BLaER1 treated with 17β-estradiol and CSF1 and Interleukin-3, amounts not matched to agents 10 nM and 100 nM (cell line): ENCODE measurements around the gene COL12A1.

Experiments used
- H3K27ac ChIP-seq, 11 experiments: shearing (Covaris generic); formaldehyde crosslinking; 2 replicates each; pipeline ENCODE4 v1.8.1; 2022
- H3K27me3 ChIP-seq, 11 experiments: shearing (Covaris generic); formaldehyde crosslinking; 2 replicates each; pipeline ENCODE4 v1.8.1; 2022
- H3K36me3 ChIP-seq, 11 experiments: shearing (Covaris generic); formaldehyde crosslinking; 2 replicates each; pipeline ENCODE4 v1.8.1; 2022
- H3K4me1 ChIP-seq, 10 experiments: shearing (Covaris generic); formaldehyde crosslinking; 2 replicates each; pipeline ENCODE4 v1.8.1; 2022
- H3K4me2 ChIP-seq, 11 experiments: shearing (Covaris generic); formaldehyde crosslinking; 2 replicates each; pipeline ENCODE4 v1.8.1; 2022
- H3K4me3 ChIP-seq, 10 experiments: shearing (Covaris generic); formaldehyde crosslinking; 2 replicates each; pipeline ENCODE4 v1.8.1; 2022
- H3K9ac ChIP-seq, 11 experiments: shearing (Covaris generic); formaldehyde crosslinking; 2 replicates each; pipeline ENCODE4 v1.8.1; 2022
- H3K9me3 ChIP-seq, 11 experiments: shearing (Covaris generic); formaldehyde crosslinking; replicated peaks in 1 of 11; 2 replicates each; pipeline ENCODE4 v1.8.1; 2022
- H4K20me1 ChIP-seq, 11 experiments: shearing (Covaris generic); formaldehyde crosslinking; 2 replicates each; pipeline ENCODE4 v1.8.1; 2022
- Cebpa-rat ChIP-seq, 11 experiments: shearing (Covaris generic); IDR thresholded peaks; 2 replicates each; pipeline ENCODE4 v1.8.1; 2022

COL12A1 gene

GRCh38 chr6:75155631-75156030 lies 50.2 kb downstream of the COL12A1 start:
- no peak overlapping the region for H3K4me2 ChIP-seq
- H3K4me3 ChIP-seq: no peak overlapping the region
- H3K27ac ChIP-seq: no peak overlapping the region
- H4K20me1 ChIP-seq: no peaks in the 10 kb centered on the region
- TF ChIP-seq Cebpa-rat (IDR thresholded peaks at IDR 0.05): no peak
- H3K9me3 ChIP-seq: no peaks in the 10 kb centered on the region
- no peaks in the 10 kb centered on the region for H3K36me3 ChIP-seq
- H3K4me1 ChIP-seq: no peaks in the 10 kb centered on the region
- H3K27me3 ChIP-seq: no peaks in the 10 kb centered on the region
- H3K9ac ChIP-seq: no peak overlapping the region

DNA sequence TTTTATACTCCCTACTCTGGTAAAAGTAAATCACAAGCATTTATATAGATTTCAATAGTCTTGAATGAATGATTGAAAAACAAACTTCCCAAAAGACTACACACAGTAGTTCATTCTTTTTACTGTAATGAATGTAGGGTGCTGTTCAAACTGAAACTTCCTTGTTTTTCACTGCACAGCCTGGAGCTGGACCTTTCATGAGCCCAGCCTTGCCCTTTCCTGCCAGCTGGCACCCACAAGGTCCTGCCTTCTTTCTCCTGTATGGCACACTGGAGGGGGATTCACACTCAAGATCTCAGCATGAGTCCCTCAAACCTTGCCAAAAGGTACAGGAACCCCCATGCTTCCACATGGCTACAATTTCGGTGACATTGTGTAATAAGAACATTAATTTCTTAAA lies 50.9 kb downstream of the COL12A1 start:
- Histone ChIP-seq H3K9ac (no peak overlapping the region), H3K9me3 (no peaks in the 10 kb centered on the region), H3K4me3 (no peak overlapping the region), H3K36me3 (no peaks in the 10 kb centered on the region), H3K27ac (no peak overlapping the region), H3K27me3 (no peaks in the 10 kb centered on the region), H3K4me1 (no peaks in the 10 kb centered on the region), H3K4me2 (no peak overlapping the region), H4K20me1 (no peaks in the 10 kb centered on the region)
- no peak for TF ChIP-seq Cebpa-rat (IDR thresholded peaks at IDR 0.05)

DNA sequence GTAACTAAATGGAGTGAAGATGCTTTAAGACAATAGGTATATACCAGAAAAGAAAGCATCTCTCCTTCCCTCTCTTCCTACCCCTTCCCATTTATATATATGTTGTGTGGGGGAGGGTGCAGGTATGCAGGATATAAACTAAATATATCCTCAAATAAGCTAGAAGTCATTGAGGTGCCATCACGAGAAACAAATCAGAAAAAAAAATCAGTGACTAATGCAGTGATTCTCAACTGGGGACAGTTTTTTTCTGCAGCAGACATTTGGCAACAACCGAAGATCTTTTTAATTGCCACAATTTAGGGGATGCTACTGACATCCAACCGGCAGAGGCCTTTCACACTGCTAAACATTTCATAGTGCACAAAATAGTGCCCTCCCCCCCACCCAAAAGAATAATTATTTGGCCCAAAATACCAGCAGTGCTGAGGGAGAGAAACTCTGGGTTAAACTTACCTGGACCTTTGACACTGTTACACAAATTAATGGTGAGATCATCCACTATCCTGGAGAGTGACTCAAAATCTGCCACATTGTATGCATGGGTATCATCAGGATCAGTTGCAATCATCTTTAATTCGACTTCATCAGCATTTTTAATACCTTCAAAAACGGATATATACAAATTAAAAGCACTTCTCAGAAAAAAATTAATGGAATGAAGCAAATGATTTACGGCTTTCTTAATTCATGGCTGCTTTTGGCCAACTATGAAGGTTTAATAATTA lies 55.0 kb downstream of the COL12A1 start:
- TF ChIP-seq Cebpa-rat (IDR thresholded peaks at IDR 0.05): no peak

DNA sequence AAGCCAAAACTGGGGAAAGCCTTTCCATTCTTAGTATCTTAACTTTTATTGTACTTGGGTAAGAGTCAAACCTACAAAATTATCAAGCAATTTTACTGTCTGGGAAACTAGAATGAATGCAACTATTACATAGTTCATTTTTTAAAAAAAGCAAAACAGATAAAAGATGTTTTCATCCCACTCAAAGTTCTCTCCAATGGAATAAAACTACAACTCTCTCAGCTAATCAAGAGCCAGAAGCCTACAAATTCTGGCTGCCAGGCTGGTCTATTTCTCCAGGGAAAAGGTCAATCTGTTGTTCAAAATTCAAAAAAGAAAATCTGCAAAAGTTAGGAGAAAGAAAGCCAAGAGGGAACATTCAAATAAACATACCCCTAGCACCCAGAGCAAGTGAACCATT lies 56.2 kb downstream of the COL12A1 start:
- TF ChIP-seq Cebpa-rat (IDR thresholded peaks at IDR 0.05): no peak
- H3K9ac ChIP-seq: no peak overlapping the region
- no peaks in the 10 kb centered on the region for H3K27me3 ChIP-seq
- no peaks in the 10 kb centered on the region for H3K4me1 ChIP-seq
- no peaks in the 10 kb centered on the region for H3K36me3 ChIP-seq
- no peaks in the 10 kb centered on the region for H4K20me1 ChIP-seq
- no peak overlapping the region for H3K4me2 ChIP-seq
- no peak overlapping the region for H3K4me3 ChIP-seq
- H3K9me3 ChIP-seq: no peaks in the 10 kb centered on the region
- no peak overlapping the region for H3K27ac ChIP-seq

More for the DNA sequence above, 55.0 kb downstream of the COL12A1 start:
- no peaks in the 10 kb centered on the region for H3K4me1 ChIP-seq
- no peaks in the 10 kb centered on the region for H4K20me1 ChIP-seq
- no peaks in the 10 kb centered on the region for H3K36me3 ChIP-seq
- no peaks in the 10 kb centered on the region for H3K27me3 ChIP-seq
- H3K9ac ChIP-seq: no peak overlapping the region
- no peaks in the 10 kb centered on the region for H3K9me3 ChIP-seq
- H3K4me3 ChIP-seq: no peak overlapping the region
- no peak overlapping the region for H3K27ac ChIP-seq
- no peak overlapping the region for H3K4me2 ChIP-seq

DNA sequence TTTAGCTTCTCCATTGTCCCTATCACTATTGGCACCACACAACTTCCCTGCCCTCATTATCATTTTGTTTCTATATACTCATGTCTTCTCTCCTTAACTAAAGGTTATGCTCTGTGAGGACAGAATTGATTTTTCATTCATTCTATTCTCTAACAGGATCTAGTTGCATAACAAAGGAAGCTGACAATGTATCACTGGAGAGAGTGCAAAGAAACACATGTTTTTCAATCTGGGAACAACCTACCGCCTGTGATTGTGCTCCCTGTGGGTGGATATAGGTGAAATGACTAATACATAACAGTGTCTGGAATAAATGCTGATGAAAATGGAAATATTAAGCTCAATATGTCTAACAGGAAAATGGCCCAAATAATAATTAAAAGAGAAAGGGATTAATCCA lies 56.6 kb downstream of the COL12A1 start:
- Histone ChIP-seq H3K9ac (no peak overlapping the region), H3K27ac (no peak overlapping the region), H3K9me3 (no peaks in the 10 kb centered on the region), H3K27me3 (no peaks in the 10 kb centered on the region), H4K20me1 (no peaks in the 10 kb centered on the region), H3K36me3 (no peaks in the 10 kb centered on the region), H3K4me3 (no peak overlapping the region), H3K4me1 (no peaks in the 10 kb centered on the region), H3K4me2 (no peak overlapping the region)
- no peak for TF ChIP-seq Cebpa-rat (IDR thresholded peaks at IDR 0.05)

GRCh38 chr6:75147512-75147911 lies 58.3 kb downstream of the COL12A1 start:
- H3K27me3 ChIP-seq: no peaks in the 10 kb centered on the region
- H3K9me3 ChIP-seq: no peaks in the 10 kb centered on the region
- H4K20me1 ChIP-seq: no peaks in the 10 kb centered on the region
- TF ChIP-seq Cebpa-rat (IDR thresholded peaks at IDR 0.05): no peak
- H3K9ac ChIP-seq: no peak overlapping the region
- no peak overlapping the region for H3K4me2 ChIP-seq
- no peak overlapping the region for H3K27ac ChIP-seq
- no peak overlapping the region for H3K4me3 ChIP-seq
- H3K4me1 ChIP-seq: peaks cover 0 to 8% (median 0%) of the 10 kb centered on the region in 10 experiments; a peak in 2 of 20 replicates
- H3K36me3 ChIP-seq: no peaks in the 10 kb centered on the region

DNA sequence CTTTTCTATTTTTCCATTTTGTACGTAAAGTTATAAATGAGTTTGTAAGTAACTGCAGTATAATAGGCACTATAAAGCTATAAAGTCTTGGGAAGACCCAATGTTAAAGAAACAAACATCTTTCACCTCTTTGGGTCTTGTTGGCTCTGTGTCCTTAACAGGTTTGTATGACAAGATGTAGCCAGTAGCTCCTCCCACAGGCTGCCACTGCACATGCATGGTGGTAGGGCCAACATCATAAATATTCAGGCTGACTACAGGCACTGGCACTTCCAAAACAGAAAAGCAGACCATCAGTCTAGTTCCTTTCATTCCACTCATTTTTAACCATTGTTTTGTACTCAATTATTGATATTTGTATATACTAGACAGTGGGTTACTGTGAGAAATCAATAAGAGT lies 59.9 kb downstream of the COL12A1 start:
- no peak for TF ChIP-seq Cebpa-rat (IDR thresholded peaks at IDR 0.05)

DNA sequence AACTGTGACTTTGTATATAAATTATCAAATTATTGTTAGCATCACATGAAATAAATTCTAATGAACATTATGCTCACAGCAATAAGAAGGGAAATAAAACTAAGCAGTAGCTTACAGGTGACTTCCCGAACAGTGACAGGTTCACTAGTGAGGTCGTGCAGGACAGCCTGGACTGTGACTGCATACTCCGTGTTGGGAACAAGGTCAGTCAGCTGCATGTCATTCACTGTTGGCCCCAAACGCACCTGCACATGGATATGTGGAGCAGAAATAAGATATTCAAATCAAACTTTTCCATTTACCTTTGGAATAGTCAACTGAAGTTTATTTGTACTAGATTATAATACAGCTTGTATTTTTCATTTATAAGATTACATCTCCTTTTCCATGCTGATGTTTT lies 60.6 kb downstream of the COL12A1 start:
- Histone ChIP-seq H3K4me1 (peaks cover 0 to 10% (median 0%) of the 10 kb centered on the region in 10 experiments; a peak in 2 of 20 replicates), H3K9me3 (no peaks in the 10 kb centered on the region), H3K36me3 (no peaks in the 10 kb centered on the region), H3K4me3 (no peak overlapping the region), H4K20me1 (no peaks in the 10 kb centered on the region), H3K9ac (no peak overlapping the region), H3K27ac (no peak overlapping the region), H3K27me3 (no peaks in the 10 kb centered on the region), H3K4me2 (no peak overlapping the region)
- no peak for TF ChIP-seq Cebpa-rat (IDR thresholded peaks at IDR 0.05)

More for the DNA sequence above, 59.9 kb downstream of the COL12A1 start:
- Histone ChIP-seq H3K9me3 (no peaks in the 10 kb centered on the region), H4K20me1 (no peaks in the 10 kb centered on the region), H3K4me3 (no peak overlapping the region), H3K27me3 (no peaks in the 10 kb centered on the region), H3K4me2 (no peak overlapping the region), H3K9ac (no peak overlapping the region), H3K27ac (no peak overlapping the region), H3K36me3 (no peaks in the 10 kb centered on the region), H3K4me1 (peaks cover 0 to 10% (median 0%) of the 10 kb centered on the region in 10 experiments; a peak in 2 of 20 replicates)

GRCh38 chr6:75144386-75144785 lies 61.5 kb downstream of the COL12A1 start:
- no peak for TF ChIP-seq Cebpa-rat (IDR thresholded peaks at IDR 0.05)
- Histone ChIP-seq H3K27ac (no peak overlapping the region), H3K9me3 (no peaks in the 10 kb centered on the region), H3K9ac (no peak overlapping the region), H4K20me1 (no peaks in the 10 kb centered on the region), H3K4me1 (peaks cover 0 to 10% (median 0%) of the 10 kb centered on the region in 10 experiments; a peak in 2 of 20 replicates), H3K27me3 (no peaks in the 10 kb centered on the region), H3K36me3 (no peaks in the 10 kb centered on the region), H3K4me3 (no peak overlapping the region), H3K4me2 (no peak overlapping the region)

- H3K27ac ChIP-seq: no peak overlapping the region
- no peak for TF ChIP-seq Cebpa-rat (IDR thresholded peaks at IDR 0.05)
- no peaks in the 10 kb centered on the region for H3K27me3 ChIP-seq
Measured at GRCh38 chr6:75143191-75143590, 62.7 kb downstream of the COL12A1 start.

More at GRCh38 chr6:75143191-75143590, 62.7 kb downstream of the COL12A1 start:
- Histone ChIP-seq H3K9ac (no peak overlapping the region), H3K36me3 (no peaks in the 10 kb centered on the region), H3K4me1 (peaks cover 0 to 10% (median 0%) of the 10 kb centered on the region in 10 experiments; a peak in 2 of 20 replicates), H3K9me3 (no peaks in the 10 kb centered on the region), H4K20me1 (no peaks in the 10 kb centered on the region), H3K4me2 (peak overlapping the region in 1 of 11 experiments; percentile 12; a peak in 1 of 22 replicates), H3K4me3 (no peak overlapping the region)
